Measurements from ENCODE around the gene IPO4.

DNA sequence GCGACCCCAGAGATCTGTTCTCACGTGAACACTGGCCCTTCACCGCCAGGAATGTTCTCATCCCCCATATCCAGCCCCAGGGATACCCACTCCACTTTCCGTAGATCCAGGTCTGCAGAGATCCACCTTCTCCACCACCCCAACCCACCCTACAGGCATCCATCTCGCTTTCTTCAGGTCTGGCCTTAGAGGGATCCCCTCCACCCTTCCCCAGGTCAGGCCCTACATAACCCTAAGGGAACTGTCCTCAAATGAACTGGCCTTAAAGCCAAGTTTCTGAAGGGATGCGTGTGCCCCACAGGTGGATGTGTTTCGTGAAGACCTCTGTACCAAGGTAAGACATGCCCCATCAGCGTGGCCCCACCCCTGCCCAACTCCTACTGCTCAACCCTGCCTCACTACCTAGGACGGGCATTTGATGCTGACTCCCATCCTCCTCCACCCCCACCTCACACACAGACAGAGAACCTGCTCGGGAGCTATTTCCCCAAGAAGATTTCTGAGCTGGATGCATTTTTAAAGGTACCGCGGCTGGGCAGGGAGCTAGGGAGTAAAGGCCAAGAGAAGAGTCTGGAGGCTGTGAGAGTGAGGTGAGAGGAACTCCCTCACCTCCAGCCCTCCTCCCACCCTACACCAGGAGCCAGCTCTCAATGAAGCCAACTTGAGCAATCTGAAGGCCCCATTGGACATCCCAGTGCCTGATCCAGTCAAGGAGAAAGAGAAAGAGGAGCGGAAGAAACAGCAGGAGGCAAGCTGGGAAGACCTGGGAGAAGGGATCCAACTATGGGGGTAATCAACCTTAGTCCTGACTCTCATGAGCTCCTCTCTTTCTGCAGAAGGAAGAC, 51.7 kb downstream of the IPO4 start:
- TF ChIP-seq CTCF (IDR thresholded peaks at IDR 0.05): no peak
- no peak for TF ChIP-seq POLR2A (IDR thresholded peaks at IDR 0.05)
